HG03095 (cell line): ENCODE measurements around the gene NR5A2.
"Not testable (repeated sequence)": the region's sequence is repeated elsewhere in the genome, so short reads cannot be mapped to it uniquely, and the experiment has no call there.

Experiments
- ATAC-seq: cut with Tn5 transposase; IDR thresholded peaks from one replicate; pipeline ENCODE4 v1.9.1; 2021; ENCODE audit warnings: moderate library complexity; ENCODE audit not compliant: unreplicated experiment

The NR5A2 gene

GRCh38 chr1:200157715-200158114 lies 130.2 kb downstream of the NR5A2 start:
- no peak for ATAC-seq

- ATAC-seq: no peak
Measured at GRCh38 chr1:200161801-200162200, 134.3 kb downstream of the NR5A2 start.

GRCh38 chr1:200162258-200162657 lies 134.7 kb downstream of the NR5A2 start:
- no peak for ATAC-seq

GRCh38 chr1:200162877-200163276 lies 135.4 kb downstream of the NR5A2 start:
- no peak for ATAC-seq

- ATAC-seq: no peak
Measured at GRCh38 chr1:200163911-200164310, 136.4 kb downstream of the NR5A2 start.

GRCh38 chr1:200165493-200166220 lies 138.1 kb downstream of the NR5A2 start:
- ATAC-seq: no peak

- ATAC-seq: no peak
Measured at GRCh38 chr1:200166411-200166810, 138.9 kb downstream of the NR5A2 start.

GRCh38 chr1:200168926-200169325 lies 141.4 kb downstream of the NR5A2 start:
- no peak for ATAC-seq

GRCh38 chr1:200172311-200172710 lies 144.8 kb downstream of the NR5A2 start:
- ATAC-seq: no peak

GRCh38 chr1:200173097-200173618 lies 145.6 kb downstream of the NR5A2 start:
- no peak for ATAC-seq

- no peak for ATAC-seq
Measured at GRCh38 chr1:200174525-200175295, 147.2 kb downstream of the NR5A2 start.

- no peak for ATAC-seq
Measured at GRCh38 chr1:200176181-200176580, 148.7 kb downstream of the NR5A2 start.

GRCh38 chr1:200176798-200177197 lies 149.3 kb downstream of the NR5A2 start:
- no peak for ATAC-seq

- no peak for ATAC-seq
Measured at GRCh38 chr1:200178340-200178739, 150.8 kb downstream of the NR5A2 start.

- no peak for ATAC-seq
Measured at GRCh38 chr1:200179126-200179780, 151.7 kb downstream of the NR5A2 start.

- no peak for ATAC-seq
Measured at GRCh38 chr1:200179781-200180160, 152.3 kb downstream of the NR5A2 start.

- ATAC-seq: no peak
Measured at GRCh38 chr1:200180821-200181220, 153.3 kb downstream of the NR5A2 start.

GRCh38 chr1:200181861-200182260 lies 154.4 kb downstream of the NR5A2 start:
- no peak for ATAC-seq

- no peak for ATAC-seq
Measured at GRCh38 chr1:200182701-200183100, 155.2 kb downstream of the NR5A2 start.

- ATAC-seq: no peak
Measured at GRCh38 chr1:200183637-200184036, 156.1 kb downstream of the NR5A2 start.

GRCh38 chr1:200184196-200184595 lies 156.7 kb downstream of the NR5A2 start:
- no peak for ATAC-seq

GRCh38 chr1:200185191-200185590 lies 157.7 kb downstream of the NR5A2 start:
- ATAC-seq: not testable (repeated sequence)
